ENCODE results near the gene ELL3.

- TF ChIP-seq POLR2A (IDR thresholded peaks at IDR 0.05) (peak; percentile 98 to 100), CTCF (IDR thresholded peaks at IDR 0.05) (no peak)
Measured at GRCh38 chr15:43791993-43792760, 15.4 kb upstream of the ELL3 start, which contains the start of gene SERF2.
